Measurements from ENCODE around the gene POU2AF1.
A peak's percentile ranks its signal among the peaks of the same experiment; 100 is the strongest.

Gene POU2AF1

GRCh38 chr11:111387363-111387762, 8.3 kb upstream of the POU2AF1 start:
- no peak for DNase-seq (ENCODE audit: low read depth in 2 of 2)

GRCh38 chr11:111386611-111387150, 7.6 kb upstream of the POU2AF1 start:
- no peak for DNase-seq (ENCODE audit: low read depth in 2 of 2)

GRCh38 chr11:111384494-111384893, 5.4 kb upstream of the POU2AF1 start:
- no peak for DNase-seq (ENCODE audit: low read depth in 2 of 2)

- no peak for DNase-seq (ENCODE audit: low read depth in 2 of 2)
These were observed 3.4 kb upstream of the POU2AF1 start for GRCh38 chr11:111382451-111382850.

GRCh38 chr11:111379602-111380136, 594 bp upstream of the POU2AF1 start:
- DNase-seq (ENCODE audit: low read depth in 2 of 2) = peak in 1 of 2 donors; percentile 31

- DNase-seq (ENCODE audit: low read depth in 2 of 2) = no peak
These were observed 752 bp downstream of the POU2AF1 start for GRCh38 chr11:111378185-111378860.

- DNase-seq (ENCODE audit: low read depth in 2 of 2) = no peak
These were observed 2.7 kb downstream of the POU2AF1 start for GRCh38 chr11:111376181-111376871.

- no peak for DNase-seq (ENCODE audit: low read depth in 2 of 2)
These were observed 5.5 kb downstream of the POU2AF1 start for GRCh38 chr11:111373590-111373989.

- DNase-seq (ENCODE audit: low read depth in 2 of 2) = no peak
These were observed 6.5 kb downstream of the POU2AF1 start for GRCh38 chr11:111372538-111372937.

- no peak for DNase-seq (ENCODE audit: low read depth in 2 of 2)
These were observed 8.0 kb downstream of the POU2AF1 start for GRCh38 chr11:111370902-111371578.

- no peak for DNase-seq (ENCODE audit: low read depth in 2 of 2)
These were observed 8.7 kb downstream of the POU2AF1 start for GRCh38 chr11:111370270-111370901.

GRCh38 chr11:111368285-111368560, 10.9 kb downstream of the POU2AF1 start:
- DNase-seq (ENCODE audit: low read depth in 2 of 2) = no peak

- no peak for DNase-seq (ENCODE audit: low read depth in 2 of 2)
These were observed 11.4 kb downstream of the POU2AF1 start for GRCh38 chr11:111367411-111368284.

GRCh38 chr11:111366560-111367410, 12.3 kb downstream of the POU2AF1 start:
- DNase-seq (ENCODE audit: low read depth in 2 of 2) = no peak

GRCh38 chr11:111365722-111366559, 13.1 kb downstream of the POU2AF1 start:
- DNase-seq (ENCODE audit: low read depth in 2 of 2) = no peak

- no peak for DNase-seq (ENCODE audit: low read depth in 2 of 2)
These were observed 14.6 kb downstream of the POU2AF1 start for GRCh38 chr11:111364503-111364902.

GRCh38 chr11:111363985-111364384, 15.1 kb downstream of the POU2AF1 start:
- DNase-seq (ENCODE audit: low read depth in 2 of 2) = no peak

GRCh38 chr11:111362887-111363411, 16.1 kb downstream of the POU2AF1 start:
- DNase-seq (ENCODE audit: low read depth in 2 of 2) = no peak

- no peak for DNase-seq (ENCODE audit: low read depth in 2 of 2)
These were observed 17.2 kb downstream of the POU2AF1 start for GRCh38 chr11:111361874-111362273.

All from stimulated activated CD8-positive, alpha-beta memory T cell treated with anti-CD3 and anti-CD28 coated beads, Interleukin-7, amount 100 ng/mL, for 4 hours (primary cell).